HG03571 (cell line): Measurements from ENCODE around the gene TBC1D5.
"Not testable (repeated sequence)": the region's sequence is repeated elsewhere in the genome, so short reads cannot be mapped to it uniquely, and the experiment has no call there.

ENCODE experiments used
- ATAC-seq: cut with Tn5 transposase; IDR thresholded peaks from one replicate; pipeline ENCODE4 v1.9.1; 2021; ENCODE audit not compliant: unreplicated experiment

TBC1D5 gene

DNA sequence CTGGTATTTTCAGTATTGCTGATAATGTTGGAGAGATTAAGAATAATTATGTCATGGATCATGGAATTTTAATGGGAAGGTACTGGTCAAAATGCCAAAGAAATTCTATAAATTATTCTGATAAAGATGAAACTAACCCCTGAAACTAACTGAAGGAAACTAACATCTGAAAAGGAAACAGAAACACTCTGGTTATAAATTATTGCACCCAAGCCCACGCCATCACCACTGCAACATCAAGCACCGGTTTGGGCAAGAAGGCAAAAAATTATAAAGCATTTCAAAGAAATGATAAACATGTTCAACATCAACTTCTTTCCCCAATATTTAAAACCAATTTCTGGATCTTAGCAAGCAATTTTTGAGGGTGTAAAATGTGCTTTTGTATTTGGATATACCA is 372.5 kb downstream of the TBC1D5 start:
- ATAC-seq: no peak

DNA sequence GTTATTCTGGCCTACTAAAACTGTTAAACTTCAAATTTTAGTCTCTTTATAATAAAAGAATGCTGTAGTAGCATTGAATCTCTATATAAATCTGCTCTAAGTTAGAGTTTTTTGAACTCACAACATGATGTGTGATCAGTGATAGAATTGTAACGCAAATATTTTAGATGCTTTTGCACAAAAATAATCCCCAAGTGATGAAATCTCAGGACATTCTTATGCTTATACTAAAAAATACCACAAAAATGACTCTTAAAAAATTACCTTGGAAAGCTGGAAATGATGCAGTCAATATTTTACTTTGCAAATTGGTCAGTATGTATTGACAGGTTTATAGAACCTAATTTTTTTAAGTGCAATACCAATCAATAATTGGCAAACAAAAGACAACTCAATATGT is 375.3 kb downstream of the TBC1D5 start:
- no peak for ATAC-seq

GRCh38 chr3:17360991-17361390 is 381.4 kb downstream of the TBC1D5 start:
- ATAC-seq: no peak

- no peak for ATAC-seq
Measured at GRCh38 chr3:17359911-17360310, 382.5 kb downstream of the TBC1D5 start.

GRCh38 chr3:17357035-17357710 is 385.3 kb downstream of the TBC1D5 start:
- ATAC-seq: no peak

GRCh38 chr3:17356585-17356984 is 385.8 kb downstream of the TBC1D5 start:
- no peak for ATAC-seq

DNA sequence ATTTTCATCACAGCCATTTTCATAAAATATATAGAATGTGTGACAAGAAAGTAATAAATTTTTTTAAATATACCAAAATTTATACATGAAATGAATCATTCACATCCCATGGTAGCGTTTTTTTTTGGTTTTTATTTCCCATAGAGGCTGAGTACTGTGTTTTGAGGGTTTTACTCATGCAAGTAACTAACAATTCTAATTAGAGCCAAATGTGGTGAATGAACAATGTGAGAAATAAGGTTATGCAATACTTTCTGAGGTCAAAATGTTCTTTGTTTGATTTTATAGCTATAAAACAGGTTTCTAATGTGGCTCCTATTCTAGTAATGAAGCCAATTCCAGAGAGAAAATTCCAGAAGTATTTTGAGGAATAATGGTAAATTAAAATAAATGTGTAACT is 386.8 kb downstream of the TBC1D5 start:
- ATAC-seq: no peak

- no peak for ATAC-seq
Measured at GRCh38 chr3:17354341-17354740, 388.1 kb downstream of the TBC1D5 start.

GRCh38 chr3:17352620-17353019 is 389.8 kb downstream of the TBC1D5 start:
- ATAC-seq: no peak

DNA sequence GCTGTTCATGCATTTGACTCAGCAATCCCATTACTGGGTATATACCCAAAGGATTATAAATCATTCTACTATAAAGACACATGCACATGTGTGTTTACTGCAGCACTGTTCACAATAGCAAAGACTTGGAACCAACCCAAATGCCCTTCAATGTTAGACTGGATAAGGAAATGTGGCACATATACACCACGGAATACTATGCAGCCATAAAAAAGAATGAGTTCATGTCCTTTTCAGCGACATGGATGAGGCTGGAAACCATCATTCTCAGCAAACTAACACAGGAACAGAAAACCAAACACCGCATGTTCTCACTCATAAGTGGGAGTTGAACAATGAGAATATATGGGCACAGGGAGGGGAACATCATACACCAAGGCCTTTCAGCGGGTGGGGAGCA is 391.2 kb downstream of the TBC1D5 start:
- not testable (repeated sequence) for ATAC-seq

DNA sequence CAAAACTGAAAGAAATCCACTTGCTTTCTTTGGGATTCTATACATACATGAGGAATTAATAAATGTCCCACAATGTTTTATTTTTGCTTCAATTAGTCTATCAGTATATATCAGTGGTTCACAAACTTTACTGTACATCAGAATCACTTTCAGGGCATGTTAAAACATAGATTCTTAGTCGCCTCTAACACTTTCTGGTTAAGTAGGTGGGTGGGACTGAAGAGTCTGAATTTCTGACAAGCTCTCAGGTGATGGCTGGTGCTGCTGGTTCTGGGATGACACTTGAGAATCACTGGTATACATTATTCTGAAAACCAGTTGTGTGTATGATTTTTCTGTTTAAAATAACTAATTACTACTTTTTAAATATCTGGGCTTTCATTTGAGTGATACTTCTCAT is 393.3 kb downstream of the TBC1D5 start:
- ATAC-seq: no peak

DNA sequence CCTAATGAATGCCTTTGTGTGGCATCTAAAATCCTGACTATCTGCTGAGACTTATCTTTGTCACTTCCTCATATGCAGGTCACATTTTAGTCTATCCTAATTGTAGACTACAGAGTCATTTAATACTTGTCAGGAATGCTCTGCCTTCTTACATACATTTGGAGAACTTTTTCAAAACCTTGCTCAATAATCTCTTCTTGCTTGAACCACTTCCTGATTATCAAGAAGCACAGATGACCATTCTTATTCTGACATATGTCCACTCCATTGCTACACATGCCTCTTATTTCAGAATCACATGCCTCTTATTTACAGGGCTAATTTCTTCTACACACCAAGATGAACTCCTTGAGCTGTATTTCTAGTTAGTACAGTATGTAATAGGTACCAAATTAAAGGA is 400.3 kb downstream of the TBC1D5 start:
- ATAC-seq: no peak

DNA sequence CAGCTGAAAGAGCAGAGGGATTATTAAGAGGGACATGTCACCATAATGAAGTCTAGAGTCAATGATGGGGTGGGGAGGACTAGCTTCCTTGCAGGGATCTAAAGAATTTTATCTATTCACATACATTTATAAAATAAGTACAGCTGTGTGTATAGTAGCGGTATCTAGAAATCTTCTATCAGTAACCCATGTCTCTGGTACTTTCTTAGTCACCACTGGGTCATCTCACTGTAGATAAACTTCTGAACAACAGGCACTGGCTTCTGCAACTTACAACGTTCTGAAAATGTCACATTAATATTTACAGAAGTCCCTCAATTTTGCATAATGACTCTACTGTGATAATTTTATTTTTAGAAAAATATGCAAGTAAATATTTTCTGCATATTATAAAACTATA is 401.7 kb downstream of the TBC1D5 start:
- ATAC-seq: no peak

GRCh38 chr3:17340261-17340660 is 402.2 kb downstream of the TBC1D5 start:
- ATAC-seq: no peak

- ATAC-seq: no peak
Measured at GRCh38 chr3:17339132-17339575, 403.3 kb downstream of the TBC1D5 start.

DNA sequence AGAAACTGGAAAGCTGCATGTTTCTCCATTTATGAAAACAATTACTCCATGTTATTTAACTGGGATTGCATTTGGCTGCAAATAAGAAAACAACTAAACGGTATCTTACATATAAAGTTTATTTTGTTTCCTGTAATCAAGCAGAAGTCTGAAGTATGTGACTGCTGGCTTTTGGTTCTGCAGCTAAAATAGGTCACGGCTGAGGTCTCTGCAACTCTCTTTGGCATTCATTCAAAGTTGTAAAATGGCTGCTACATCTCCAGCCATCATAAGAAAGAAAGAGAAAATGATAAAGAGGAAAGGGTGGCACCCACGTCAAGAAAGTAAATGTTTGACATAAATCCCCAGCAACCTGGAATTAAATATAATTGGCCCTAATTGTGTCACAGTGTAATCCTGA is 406.1 kb downstream of the TBC1D5 start:
- no peak for ATAC-seq

DNA sequence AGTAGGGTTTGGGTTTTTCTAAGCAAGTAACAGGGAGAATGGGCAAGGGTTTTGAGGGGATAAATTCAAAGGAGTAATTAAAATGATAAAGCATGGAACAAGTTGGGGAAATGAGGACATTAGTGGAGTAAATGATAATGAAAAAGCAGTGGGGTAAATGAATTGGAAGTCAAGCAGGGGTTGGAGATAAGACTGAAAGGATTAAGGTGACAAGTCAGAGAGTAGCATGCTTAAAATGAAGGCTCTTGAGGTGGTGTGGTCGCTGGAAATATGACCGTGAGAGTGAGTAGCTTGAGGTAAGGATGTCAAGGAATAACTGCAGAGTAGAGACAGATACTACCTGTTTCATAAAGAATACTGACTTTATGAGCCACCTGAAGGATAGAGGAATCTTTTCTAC is 408.5 kb downstream of the TBC1D5 start:
- no peak for ATAC-seq

- no peak for ATAC-seq
Measured at GRCh38 chr3:17333446-17333845, 409.0 kb downstream of the TBC1D5 start.

GRCh38 chr3:17330660-17331059 is 411.8 kb downstream of the TBC1D5 start:
- ATAC-seq: no peak

DNA sequence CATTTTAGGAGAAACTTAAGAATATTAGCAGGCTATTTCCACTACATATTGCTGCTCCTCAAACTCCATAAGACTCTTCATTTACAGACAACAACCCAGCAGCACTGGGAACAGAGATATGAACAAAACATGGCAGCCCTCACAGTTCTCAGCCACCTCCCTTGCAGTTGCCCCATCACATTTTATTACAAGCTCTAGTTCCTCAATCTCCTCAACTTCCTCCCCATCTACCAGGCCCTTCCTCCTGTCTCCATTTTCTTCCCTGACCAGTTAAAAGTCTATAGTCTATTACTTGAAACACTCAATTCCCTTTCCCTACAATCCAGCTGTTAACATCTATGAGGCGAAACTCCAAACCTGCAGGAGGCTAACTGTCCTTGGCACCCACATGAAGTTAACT is 412.5 kb downstream of the TBC1D5 start:
- no peak for ATAC-seq

DNA sequence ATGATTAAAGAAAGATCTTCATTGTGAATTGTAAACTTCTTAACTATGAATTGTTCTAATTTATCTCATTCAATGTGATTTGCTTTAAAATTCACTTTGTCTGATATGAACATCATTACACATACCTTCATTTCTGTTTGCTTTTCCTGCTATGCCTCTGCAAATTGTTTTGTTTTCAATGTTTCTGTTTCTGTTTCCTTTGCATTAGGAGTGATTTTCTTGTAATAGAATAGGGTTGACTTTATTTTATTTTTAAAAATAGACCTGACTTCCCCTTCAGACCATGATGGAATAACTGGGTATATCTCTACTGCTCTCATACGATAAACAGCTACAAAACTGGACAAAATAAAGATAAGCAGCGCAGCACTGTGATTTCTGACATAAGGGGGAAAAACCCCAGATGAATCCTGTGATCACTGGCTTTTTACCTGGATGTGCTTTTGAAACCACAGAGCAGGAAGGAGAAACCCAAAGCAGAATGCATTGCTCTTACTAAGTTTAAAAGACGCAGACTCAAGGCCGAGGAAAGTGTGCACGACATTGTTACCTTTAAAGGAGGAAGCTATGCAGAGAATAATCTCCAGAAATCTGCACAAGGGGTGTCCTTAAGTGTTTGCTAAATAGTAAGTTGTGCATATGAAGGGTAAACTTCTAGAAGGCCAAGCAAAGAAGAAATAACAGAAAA is 420.2 kb downstream of the TBC1D5 start:
- ATAC-seq: no peak

GRCh38 chr3:17320266-17320665 is 422.2 kb downstream of the TBC1D5 start:
- no peak for ATAC-seq

- no peak for ATAC-seq
Measured at GRCh38 chr3:17315897-17316296, 426.5 kb downstream of the TBC1D5 start.
